ENCODE data around the gene IFT80.
A peak's percentile ranks its signal among the peaks of the same experiment; 100 is the strongest.

DNA sequence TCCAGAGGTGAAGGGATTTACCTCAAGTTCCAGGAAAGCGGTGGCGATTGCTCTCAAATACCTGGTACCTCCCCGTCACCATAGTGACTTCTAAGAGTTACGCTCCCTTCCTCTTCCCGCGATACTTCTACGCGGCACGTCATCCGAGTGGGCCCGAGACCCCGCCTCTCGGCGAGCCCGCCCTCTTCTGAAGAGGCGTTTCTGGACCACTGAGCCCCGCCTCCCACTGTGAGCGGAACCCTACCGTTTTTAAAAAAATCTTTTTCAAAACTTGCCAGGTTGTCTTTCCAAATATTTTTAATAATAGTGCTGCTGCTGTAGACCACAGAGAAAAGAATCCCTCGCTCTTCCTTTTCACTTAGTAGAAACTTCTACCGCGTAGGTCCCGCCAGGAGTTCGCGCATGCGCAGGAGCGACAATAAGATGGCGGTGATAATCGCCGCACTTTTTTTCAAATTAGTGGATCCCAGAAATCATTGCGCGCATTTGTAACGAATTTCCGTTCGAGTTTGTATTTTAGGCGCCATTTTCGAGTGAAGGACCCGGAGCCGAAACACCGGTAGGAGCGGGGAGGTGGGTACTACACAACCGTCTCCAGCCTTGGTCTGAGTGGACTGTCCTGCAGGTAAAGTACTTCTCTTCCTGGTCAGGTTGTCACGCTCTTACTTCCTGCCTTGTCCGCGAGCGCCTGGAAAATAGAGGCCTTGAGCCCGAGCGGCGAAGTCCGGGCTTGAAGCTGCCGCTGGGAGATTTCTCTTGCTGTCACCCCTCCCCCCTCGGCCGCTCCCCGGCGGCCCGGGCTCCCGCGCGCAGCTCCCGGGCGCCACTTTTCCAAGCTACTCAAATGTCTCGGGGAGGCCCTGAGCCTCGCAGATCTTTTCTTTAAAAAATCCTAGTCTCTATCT, at the start of gene IFT80, which contains the start of gene SMC4:
- TF ChIP-seq, protein P1, sequence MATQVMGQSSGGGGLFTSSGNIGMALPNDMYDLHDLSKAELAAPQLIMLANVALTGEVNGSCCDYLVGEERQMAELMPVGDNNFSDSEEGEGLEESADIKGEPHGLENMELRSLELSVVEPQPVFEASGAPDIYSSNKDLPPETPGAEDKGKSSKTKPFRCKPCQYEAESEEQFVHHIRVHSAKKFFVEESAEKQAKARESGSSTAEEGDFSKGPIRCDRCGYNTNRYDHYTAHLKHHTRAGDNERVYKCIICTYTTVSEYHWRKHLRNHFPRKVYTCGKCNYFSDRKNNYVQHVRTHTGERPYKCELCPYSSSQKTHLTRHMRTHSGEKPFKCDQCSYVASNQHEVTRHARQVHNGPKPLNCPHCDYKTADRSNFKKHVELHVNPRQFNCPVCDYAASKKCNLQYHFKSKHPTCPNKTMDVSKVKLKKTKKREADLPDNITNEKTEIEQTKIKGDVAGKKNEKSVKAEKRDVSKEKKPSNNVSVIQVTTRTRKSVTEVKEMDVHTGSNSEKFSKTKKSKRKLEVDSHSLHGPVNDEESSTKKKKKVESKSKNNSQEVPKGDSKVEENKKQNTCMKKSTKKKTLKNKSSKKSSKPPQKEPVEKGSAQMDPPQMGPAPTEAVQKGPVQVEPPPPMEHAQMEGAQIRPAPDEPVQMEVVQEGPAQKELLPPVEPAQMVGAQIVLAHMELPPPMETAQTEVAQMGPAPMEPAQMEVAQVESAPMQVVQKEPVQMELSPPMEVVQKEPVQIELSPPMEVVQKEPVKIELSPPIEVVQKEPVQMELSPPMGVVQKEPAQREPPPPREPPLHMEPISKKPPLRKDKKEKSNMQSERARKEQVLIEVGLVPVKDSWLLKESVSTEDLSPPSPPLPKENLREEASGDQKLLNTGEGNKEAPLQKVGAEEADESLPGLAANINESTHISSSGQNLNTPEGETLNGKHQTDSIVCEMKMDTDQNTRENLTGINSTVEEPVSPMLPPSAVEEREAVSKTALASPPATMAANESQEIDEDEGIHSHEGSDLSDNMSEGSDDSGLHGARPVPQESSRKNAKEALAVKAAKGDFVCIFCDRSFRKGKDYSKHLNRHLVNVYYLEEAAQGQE (IDR thresholded peaks at IDR 0.05; ENCODE audit: low read depth) = no peak
- no peak for TF ChIP-seq CEBPB (IDR thresholded peaks at IDR 0.05)
- no peak for TF ChIP-seq TEAD4 (IDR thresholded peaks at IDR 0.05)
- TF ChIP-seq NFIC (IDR thresholded peaks at IDR 0.05) = no peak; the same call in 1 of the 2 replicates
- TF ChIP-seq TAF1 (IDR thresholded peaks at IDR 0.05; ENCODE audit: low read depth) = peak; percentile 67

All from Ishikawa (cell line).